Neural progenitor cell (in vitro differentiated cells): ENCODE measurements around the gene SMAP1. TPM values are rescaled to one million over a fixed set of nuclear protein-coding genes. Genes with fewer than 3 reads are reported as not detected.

Experiments used
- DNase-seq: peaks from one replicate; pipeline ENCODE4 v3.0.0-alpha.2; 2016; ENCODE audit warnings: low spot score
- H2AFZ ChIP-seq: fragments of 200-600 bp; sonication (generic); replicated peaks from 2 replicates; pipeline ENCODE4 v1.6.1; 2016; ENCODE audit warnings: antibody characterized with exemption
- H3F3A ChIP-seq: fragments of 200-600 bp; sonication (generic); 2 replicates; pipeline ENCODE4 v1.6.1; 2016; ENCODE audit warnings: antibody characterized with exemption, low read depth
- H3K27ac ChIP-seq: fragments of 200-600 bp; sonication (generic); 2 replicates; pipeline ENCODE4 v1.5.1; 2016; ENCODE audit warnings: mild to moderate bottlenecking
- H3K27me3 ChIP-seq: fragments of 200-600 bp; sonication (generic); 2 replicates; pipeline ENCODE4 v1.6.1; 2016; ENCODE audit warnings: mild to moderate bottlenecking, moderate library complexity
- H3K36me3 ChIP-seq: fragments of 200-600 bp; sonication (generic); 2 replicates; pipeline ENCODE4 v1.5.1; 2016
- H3K4me1 ChIP-seq: fragments of 200-600 bp; sonication (generic); 2 replicates; pipeline ENCODE4 v1.6.1; 2016; ENCODE audit warnings: mixed run types
- H3K4me2 ChIP-seq: fragments of 200-600 bp; sonication (generic); 2 replicates; pipeline ENCODE4 v1.6.1; 2016
- H3K4me3 ChIP-seq: fragments of 200-600 bp; sonication (generic); 2 replicates; pipeline ENCODE4 v1.5.1; 2016
- H3K79me2 ChIP-seq: fragments of 200-600 bp; sonication (generic); 2 replicates; pipeline ENCODE4 v1.6.1; 2016; ENCODE audit warnings: low read depth
- H3K9ac ChIP-seq: fragments of 200-600 bp; sonication (generic); 2 replicates; pipeline ENCODE4 v1.6.1; 2016
- H3K9me3 ChIP-seq: fragments of 200-600 bp; sonication (generic); 2 replicates; pipeline ENCODE4 v1.5.1; 2016; ENCODE audit warnings: low read depth
- H4K20me1 ChIP-seq: fragments of 200-600 bp; sonication (generic); 2 replicates; pipeline ENCODE4 v1.6.1; 2016; ENCODE audit warnings: low read depth
- H3K27ac Mint-ChIP-seq: 3 replicates; pipeline ENCODE4 v1.8.0; 2021; ENCODE audit warnings: mixed read lengths
- H3K27me3 Mint-ChIP-seq: 2 replicates; pipeline ENCODE4 v1.8.0; 2022; ENCODE audit warnings: low read depth, mild to moderate bottlenecking, inconsistent platforms, moderate library complexity, mixed read lengths; ENCODE audit not compliant: insufficient read depth
- H3K36me3 Mint-ChIP-seq: 3 replicates; pipeline ENCODE4 v1.8.0; 2021; ENCODE audit warnings: mixed read lengths
- H3K4me1 Mint-ChIP-seq: 3 replicates; pipeline ENCODE4 v1.8.0; 2021; ENCODE audit warnings: mixed read lengths
- H3K4me3 Mint-ChIP-seq: 3 replicates; pipeline ENCODE4 v1.8.0; 2021; ENCODE audit warnings: mild to moderate bottlenecking, moderate library complexity, mixed read lengths
- H3K9me3 Mint-ChIP-seq: 3 replicates; pipeline ENCODE4 v1.8.0; 2020; ENCODE audit warnings: mixed read lengths
- EZH2 ChIP-seq: fragments of 200-600 bp; sonication (generic); IDR thresholded peaks from 2 replicates; pipeline ENCODE4 v1.6.1; 2017; ENCODE audit warnings: antibody characterized with exemption, mild to moderate bottlenecking, moderate library complexity
- EZH2phosphoT487 ChIP-seq: fragments of 200-600 bp; sonication (generic); IDR thresholded peaks from 2 replicates; pipeline ENCODE4 v1.6.1; 2017; ENCODE audit warnings: antibody characterized with exemption
- total RNA-seq: library from RNA; depleted of rRNA; stranded (reverse); fragments of >200 nt; gene quantifications from 2 replicates; pipeline ENCODE4 v1.2.3, GENCODE V29; 2015; ENCODE audit warnings: low replicate concordance
- TF ChIP-seq, protein P1 (sequence below): fragments of 200-600 bp; sonication (generic); IDR thresholded peaks from 2 replicates; pipeline ENCODE4 v1.5.1; 2017; ENCODE audit warnings: antibody characterized with exemption, mild to moderate bottlenecking

SMAP1 gene
- total RNA-seq, 1 donor from 2014 or later = 36.5 TPM

DNA sequence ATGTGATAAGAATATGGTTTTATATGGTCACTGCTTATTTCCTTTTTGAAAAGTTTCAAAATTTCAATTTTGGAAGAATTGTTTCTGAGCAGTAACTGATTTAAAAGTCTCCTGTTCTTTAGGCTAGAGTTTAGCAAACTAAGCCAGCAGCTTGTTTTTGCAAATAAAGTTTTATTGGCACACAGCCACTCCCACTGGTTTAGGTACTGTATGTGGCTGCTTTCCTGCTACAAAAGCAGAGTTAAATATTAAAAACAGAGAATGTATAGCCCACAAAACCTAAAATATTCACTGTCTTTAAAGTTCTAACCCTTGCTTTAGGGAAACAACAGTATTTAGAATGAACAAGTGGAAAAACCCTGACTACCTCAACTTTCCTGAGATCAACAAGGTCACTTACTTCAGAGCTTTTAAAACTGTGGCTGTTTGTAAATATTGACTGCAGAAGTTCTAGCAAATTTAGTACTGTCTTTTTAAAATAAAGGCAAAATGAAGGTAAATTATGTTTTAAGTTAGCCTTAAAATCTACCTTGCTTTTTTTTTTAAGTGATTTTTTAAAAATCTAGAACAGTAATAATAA lies 185.1 kb downstream of the SMAP1 start:
- no peak overlapping the region for H3K4me3 Mint-ChIP-seq
- Histone ChIP-seq H3F3A (no peaks in the 10 kb centered on the region), H3K4me1 (peaks cover under 1% of the 10 kb centered on the region), H2AFZ (no peak overlapping the region), H3K27ac (no peak overlapping the region), H3K9ac (no peak overlapping the region), H4K20me1 (no peaks in the 10 kb centered on the region), H3K79me2 (no peaks in the 10 kb centered on the region), H3K9me3 (no peaks in the 10 kb centered on the region), H3K36me3 (no peaks in the 10 kb centered on the region), H3K27me3 (no peaks in the 10 kb centered on the region), H3K4me3 (no peak overlapping the region), H3K4me2 (no peak overlapping the region)
- H3K9me3 Mint-ChIP-seq = no peaks in the 10 kb centered on the region
- no peak for DNase-seq
- H3K36me3 Mint-ChIP-seq = peaks cover 1% of the 10 kb centered on the region
- H3K27me3 Mint-ChIP-seq = no peaks in the 10 kb centered on the region
- TF ChIP-seq EZH2phosphoT487 = no peak
- no peak for TF ChIP-seq EZH2
- TF ChIP-seq, protein P1, sequence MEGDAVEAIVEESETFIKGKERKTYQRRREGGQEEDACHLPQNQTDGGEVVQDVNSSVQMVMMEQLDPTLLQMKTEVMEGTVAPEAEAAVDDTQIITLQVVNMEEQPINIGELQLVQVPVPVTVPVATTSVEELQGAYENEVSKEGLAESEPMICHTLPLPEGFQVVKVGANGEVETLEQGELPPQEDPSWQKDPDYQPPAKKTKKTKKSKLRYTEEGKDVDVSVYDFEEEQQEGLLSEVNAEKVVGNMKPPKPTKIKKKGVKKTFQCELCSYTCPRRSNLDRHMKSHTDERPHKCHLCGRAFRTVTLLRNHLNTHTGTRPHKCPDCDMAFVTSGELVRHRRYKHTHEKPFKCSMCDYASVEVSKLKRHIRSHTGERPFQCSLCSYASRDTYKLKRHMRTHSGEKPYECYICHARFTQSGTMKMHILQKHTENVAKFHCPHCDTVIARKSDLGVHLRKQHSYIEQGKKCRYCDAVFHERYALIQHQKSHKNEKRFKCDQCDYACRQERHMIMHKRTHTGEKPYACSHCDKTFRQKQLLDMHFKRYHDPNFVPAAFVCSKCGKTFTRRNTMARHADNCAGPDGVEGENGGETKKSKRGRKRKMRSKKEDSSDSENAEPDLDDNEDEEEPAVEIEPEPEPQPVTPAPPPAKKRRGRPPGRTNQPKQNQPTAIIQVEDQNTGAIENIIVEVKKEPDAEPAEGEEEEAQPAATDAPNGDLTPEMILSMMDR = no peak
- no peak overlapping the region for H3K27ac Mint-ChIP-seq
- H3K4me1 Mint-ChIP-seq = peaks cover under 1% of the 10 kb centered on the region

DNA sequence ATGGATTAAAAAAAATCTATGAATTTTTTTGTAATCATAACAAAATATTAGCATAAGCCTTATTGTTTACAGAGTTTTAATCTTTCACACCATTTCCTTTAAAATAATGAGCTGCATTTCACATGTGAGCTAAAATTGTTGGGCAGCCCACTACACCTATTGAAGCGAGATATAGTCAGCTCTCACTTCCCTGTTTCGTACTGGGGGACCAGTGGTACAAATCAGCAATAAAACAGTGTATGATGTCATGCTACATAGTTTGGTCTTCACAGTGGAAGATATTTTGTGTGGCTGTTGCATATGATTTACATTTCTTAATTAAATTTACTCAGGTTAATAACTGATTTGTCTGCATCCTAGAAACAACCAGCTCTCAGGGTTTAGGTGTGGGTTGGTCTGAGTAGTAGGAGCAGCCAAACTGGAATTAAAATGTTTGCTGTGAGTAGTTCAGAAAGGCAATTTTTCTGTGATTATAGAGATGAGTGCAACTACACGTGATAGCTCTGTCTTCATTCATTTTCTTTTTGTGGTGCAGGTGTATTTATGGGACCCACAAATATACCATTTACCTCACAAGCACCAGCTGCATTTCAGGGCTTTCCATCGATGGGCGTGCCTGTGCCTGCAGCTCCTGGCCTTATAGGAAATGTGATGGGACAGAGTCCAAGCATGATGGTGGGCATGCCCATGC lies 189.8 kb downstream of the SMAP1 start:
- Mint-ChIP-seq H3K27ac (no peak overlapping the region), H3K36me3 (peaks cover 10% of the 10 kb centered on the region), H3K27me3 (no peaks in the 10 kb centered on the region), H3K4me3 (no peak overlapping the region), H3K4me1 (no peaks in the 10 kb centered on the region), H3K9me3 (no peaks in the 10 kb centered on the region)
- H3K4me3 ChIP-seq = no peak overlapping the region
- H3K9me3 ChIP-seq = no peaks in the 10 kb centered on the region
- H3K27ac ChIP-seq = no peak overlapping the region
- H2AFZ ChIP-seq = no peak overlapping the region
- H3K4me1 ChIP-seq = peaks cover 7% of the 10 kb centered on the region
- H3K4me2 ChIP-seq = no peak overlapping the region
- TF ChIP-seq EZH2phosphoT487 (no peak), EZH2 (no peak)
- TF ChIP-seq, protein P1 = no peak
- DNase-seq = no peak
- H3F3A ChIP-seq = no peaks in the 10 kb centered on the region
- H3K36me3 ChIP-seq = no peaks in the 10 kb centered on the region
- H3K79me2 ChIP-seq = no peaks in the 10 kb centered on the region
- H3K9ac ChIP-seq = no peak overlapping the region
- H3K27me3 ChIP-seq = no peaks in the 10 kb centered on the region
- H4K20me1 ChIP-seq = no peaks in the 10 kb centered on the region

DNA sequence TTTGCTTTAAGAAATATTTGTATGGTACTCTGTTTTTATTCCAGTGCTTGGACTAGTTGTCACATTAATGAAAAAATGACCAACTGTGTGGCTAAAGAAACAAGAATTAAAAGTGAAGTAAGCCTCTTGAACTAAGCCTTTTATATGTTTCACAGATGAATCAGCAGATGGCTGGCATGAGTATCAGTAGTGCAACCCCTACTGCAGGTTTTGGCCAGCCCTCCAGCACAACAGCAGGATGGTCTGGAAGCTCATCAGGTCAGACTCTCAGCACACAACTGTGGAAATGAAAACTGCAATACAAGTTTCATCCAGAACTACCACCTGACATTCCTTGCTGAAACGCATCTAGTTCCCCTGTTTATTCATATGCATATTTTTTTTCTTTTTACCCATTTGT lies 192.4 kb downstream of the SMAP1 start:
- Mint-ChIP-seq H3K36me3 (peaks cover 12% of the 10 kb centered on the region), H3K27me3 (no peaks in the 10 kb centered on the region), H3K9me3 (no peaks in the 10 kb centered on the region), H3K4me1 (peaks cover 17% of the 10 kb centered on the region), H3K27ac (no peak overlapping the region), H3K4me3 (no peak overlapping the region)
- H3K36me3 ChIP-seq = no peaks in the 10 kb centered on the region
- no peak overlapping the region for H3K4me2 ChIP-seq
- peaks cover 32% of the 10 kb centered on the region for H3K4me1 ChIP-seq
- no peak overlapping the region for H3K9ac ChIP-seq
- no peak overlapping the region for H3K4me3 ChIP-seq
- no peaks in the 10 kb centered on the region for H3K9me3 ChIP-seq
- no peak for DNase-seq
- no peaks in the 10 kb centered on the region for H4K20me1 ChIP-seq
- no peaks in the 10 kb centered on the region for H3K79me2 ChIP-seq
- peaks cover 23% of the 10 kb centered on the region for H3F3A ChIP-seq
- TF ChIP-seq, protein P1 = no peak
- TF ChIP-seq EZH2 = no peak
- no peak for TF ChIP-seq EZH2phosphoT487
- H2AFZ ChIP-seq = no peak overlapping the region
- no peaks in the 10 kb centered on the region for H3K27me3 ChIP-seq
- H3K27ac ChIP-seq = no peak overlapping the region
